ENCODE measurements around the gene JOSD1.

The JOSD1 gene

GRCh38 chr22:38712486-38713207 is 11.9 kb upstream of the JOSD1 start:
- DNase-seq (ENCODE audit: low read depth), result no peak

GRCh38 chr22:38710866-38711265 is 10.1 kb upstream of the JOSD1 start:
- DNase-seq (ENCODE audit: low read depth), result no peak

DNA sequence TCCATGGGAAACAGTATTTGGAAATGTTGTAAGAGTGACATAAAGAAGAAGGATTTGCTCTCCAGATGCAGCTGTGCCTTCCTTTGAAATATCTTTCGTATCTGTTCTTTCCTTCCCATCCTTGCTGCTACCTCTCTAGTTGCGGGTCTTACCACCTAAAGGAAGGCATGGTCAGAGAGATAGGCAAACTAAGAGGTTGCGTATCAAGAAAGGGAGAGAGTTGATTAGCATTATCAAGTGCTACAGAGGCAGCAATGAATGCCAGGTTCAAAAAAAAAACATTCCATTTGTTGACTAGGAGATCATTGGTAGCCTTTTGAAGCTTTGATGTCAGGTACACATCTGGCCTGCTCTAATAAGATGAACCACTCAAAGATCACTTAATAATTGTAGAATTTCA is 9.6 kb upstream of the JOSD1 start:
- DNase-seq (ENCODE audit: low read depth), result no peak

GRCh38 chr22:38709306-38709705 is 8.6 kb upstream of the JOSD1 start:
- DNase-seq (ENCODE audit: low read depth), result no peak

DNA sequence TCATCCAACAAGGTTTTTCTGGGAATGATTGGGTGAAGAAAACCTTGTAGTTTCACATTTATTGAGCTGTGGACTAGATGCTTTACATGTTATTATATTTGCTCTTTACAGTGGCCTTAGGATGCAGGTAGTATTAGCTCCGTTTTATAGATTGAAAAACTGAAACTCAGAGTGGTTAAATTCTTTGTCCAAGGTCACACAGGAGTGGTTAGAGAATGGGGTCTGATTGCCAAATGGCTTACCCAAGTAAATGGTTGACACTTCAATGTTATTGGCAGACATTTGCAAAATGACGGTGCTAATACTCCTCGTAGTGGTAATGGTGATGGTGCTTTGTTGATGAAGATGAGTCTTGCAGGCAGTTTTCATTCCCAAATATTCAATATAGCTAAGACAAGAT is 7.2 kb upstream of the JOSD1 start:
- no peak for DNase-seq (ENCODE audit: low read depth)

DNA sequence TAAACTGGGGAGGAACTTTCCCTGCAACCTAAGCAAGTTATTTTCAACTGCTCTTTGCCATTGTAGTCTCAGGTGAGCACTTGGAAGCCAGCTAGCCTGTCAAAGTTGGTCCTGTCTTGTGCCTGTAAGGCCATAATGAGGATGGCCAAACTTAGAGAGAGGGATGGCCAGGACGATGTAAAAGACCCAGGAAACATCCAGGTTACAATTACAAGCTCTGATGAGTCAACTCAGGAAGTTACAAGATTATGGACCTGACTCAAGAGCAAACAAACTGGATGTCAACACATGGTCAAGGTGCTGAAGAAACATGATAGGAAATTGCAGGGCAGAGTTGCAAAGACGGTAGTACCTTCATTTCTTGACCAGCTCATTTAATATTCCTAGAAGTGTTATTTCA is 6.6 kb upstream of the JOSD1 start:
- DNase-seq (ENCODE audit: low read depth), result no peak

DNA sequence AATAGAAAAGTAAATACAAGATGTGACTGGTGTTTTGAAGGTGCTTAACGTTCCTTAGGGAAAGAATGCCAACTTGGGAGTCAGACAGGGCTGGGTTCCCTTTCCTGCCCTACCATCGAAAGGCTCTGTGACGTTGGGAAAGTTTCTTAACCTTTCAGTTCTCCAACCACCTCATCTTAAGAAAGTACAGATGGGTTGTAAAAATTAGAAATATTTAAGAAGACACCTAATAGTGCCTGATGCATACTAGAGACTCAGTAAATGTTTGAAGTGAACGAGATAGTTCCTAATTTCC is 6.1 kb upstream of the JOSD1 start:
- no peak for DNase-seq (ENCODE audit: low read depth)

GRCh38 chr22:38706101-38706900 is 5.6 kb upstream of the JOSD1 start:
- no peak for DNase-seq (ENCODE audit: low read depth)

- DNase-seq (ENCODE audit: low read depth), result peak; percentile 100
These were observed 4.7 kb upstream of the JOSD1 start, which contains the start of gene GTPBP1 for GRCh38 chr22:38705235-38706100. Gene GTPBP1, plus strand, starts transcription at chr22:38705944. Its CDS starts 12 bp downstream, at chr22:38705956.

DNA sequence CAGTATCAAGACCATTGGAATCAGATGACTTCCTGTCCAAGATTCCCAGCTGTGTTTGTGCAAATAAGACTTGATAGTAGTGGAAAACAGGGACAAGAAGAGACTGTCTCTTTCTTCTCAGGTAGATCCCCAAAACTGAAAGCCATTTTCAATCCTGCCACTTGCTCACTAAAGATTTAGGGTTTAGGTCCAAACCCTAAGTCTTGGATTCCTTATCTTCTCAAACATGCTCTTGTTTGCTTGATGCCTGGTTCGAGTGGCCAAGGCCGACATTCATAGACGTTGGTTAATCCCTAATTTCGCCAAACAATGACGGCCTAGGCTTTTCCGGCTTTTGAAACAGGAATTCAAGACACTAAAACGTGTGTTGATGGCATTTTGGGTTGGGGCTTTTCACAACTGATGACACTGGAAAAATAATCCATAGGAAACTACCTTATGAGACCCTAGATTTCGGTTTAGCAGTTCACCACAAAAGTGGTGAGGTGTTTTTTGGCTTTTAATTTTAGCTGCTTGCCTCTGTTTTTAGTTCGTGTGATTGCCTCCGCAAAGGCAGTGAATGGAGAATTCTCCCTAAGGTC is 4.0 kb upstream of the JOSD1 start:
- no peak for DNase-seq (ENCODE audit: low read depth)

GRCh38 chr22:38700270-38700788 is 414 bp downstream of the JOSD1 start:
- no peak for DNase-seq (ENCODE audit: low read depth)

- no peak for DNase-seq (ENCODE audit: low read depth)
These were observed 959 bp downstream of the JOSD1 start for GRCh38 chr22:38699784-38700183.

DNA sequence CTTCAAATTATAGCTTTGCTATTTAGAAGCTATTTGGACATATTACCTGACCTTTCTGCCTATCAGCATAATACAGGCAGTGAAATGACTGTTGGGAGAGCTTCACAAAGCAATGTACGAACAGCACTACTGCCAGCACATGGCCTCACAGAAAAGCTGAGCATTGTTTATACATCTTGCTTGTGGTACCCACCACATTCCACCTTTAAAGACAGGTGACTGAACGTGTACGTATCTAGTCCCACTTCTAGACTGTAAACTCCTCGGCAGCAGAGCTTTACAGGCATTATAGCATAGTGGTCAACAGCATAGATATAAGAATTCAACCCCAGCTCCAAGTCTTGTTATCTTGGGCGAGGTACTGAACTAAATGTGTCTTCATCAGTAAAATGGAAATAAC is 1.6 kb downstream of the JOSD1 start:
- DNase-seq (ENCODE audit: low read depth), result no peak

DNA sequence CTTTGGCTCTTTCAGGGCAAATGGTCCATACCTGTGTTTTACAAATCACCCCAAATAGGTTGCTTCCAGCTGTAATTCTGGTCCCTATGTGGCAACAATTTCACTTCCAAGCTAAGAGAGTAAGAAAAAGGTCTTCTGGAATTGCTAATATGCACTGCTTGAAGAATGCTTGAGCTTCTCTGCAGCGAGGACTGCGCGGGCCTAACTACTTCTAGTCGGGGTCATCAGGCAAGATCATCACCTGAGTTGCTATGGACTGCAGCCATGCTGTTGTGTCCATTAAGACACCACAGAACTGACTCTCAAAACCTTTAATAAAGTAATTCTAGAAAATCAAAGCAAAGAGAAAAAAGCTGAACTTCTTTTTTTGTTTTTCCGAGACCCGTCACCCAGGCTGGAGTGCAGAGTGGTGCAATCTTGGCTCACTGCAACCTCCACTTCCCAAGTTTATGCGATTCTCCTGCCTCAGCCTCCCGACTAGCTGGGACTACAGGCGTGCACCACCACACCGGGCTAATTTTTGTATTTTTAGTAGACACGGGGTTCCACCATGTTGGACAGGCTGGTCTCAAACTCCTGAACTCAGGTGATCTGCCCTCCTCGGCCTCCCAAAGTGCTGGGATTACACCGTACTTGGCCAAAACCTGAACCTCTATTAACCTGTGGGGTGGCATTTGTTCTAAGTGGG is 2.2 kb downstream of the JOSD1 start:
- DNase-seq (ENCODE audit: low read depth), result no peak

DNA sequence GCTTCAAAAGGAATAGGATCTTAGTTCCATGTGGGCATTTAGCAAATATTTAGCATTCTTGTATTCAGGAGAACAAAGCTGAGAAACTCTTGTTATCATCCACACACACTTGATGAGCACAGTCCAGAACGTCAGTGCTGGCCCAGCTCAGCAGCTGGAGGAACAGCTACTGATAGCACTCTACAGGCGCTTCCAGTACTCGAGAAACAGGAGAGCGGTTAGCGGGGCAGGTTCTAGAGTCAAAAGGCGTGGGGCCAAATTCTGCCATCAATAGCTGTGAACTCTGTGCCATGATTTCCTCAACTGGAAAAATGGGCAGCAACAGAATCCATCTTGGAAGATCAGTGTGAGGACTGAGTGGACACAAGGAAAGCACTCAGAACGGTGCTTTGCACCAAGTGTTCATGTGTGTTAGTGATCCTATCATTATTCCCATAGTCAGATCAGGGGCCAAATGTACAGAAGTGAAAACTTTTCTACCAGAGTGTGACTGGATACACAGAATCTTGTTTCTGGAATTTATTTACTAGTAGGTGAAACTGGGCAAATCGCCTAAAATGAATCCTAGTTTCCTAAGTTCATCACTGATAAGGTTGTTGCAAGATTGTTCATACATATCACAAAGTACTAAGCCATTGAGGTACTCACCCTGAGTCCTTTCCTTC is 3.2 kb downstream of the JOSD1 start:
- DNase-seq (ENCODE audit: low read depth), result no peak

GRCh38 chr22:38696606-38697424 is 3.9 kb downstream of the JOSD1 start:
- peak; percentile 79 for DNase-seq (ENCODE audit: low read depth)

GRCh38 chr22:38694940-38695339 is 5.8 kb downstream of the JOSD1 start:
- DNase-seq (ENCODE audit: low read depth), result no peak

GRCh38 chr22:38694049-38694448 is 6.7 kb downstream of the JOSD1 start:
- DNase-seq (ENCODE audit: low read depth), result no peak

DNA sequence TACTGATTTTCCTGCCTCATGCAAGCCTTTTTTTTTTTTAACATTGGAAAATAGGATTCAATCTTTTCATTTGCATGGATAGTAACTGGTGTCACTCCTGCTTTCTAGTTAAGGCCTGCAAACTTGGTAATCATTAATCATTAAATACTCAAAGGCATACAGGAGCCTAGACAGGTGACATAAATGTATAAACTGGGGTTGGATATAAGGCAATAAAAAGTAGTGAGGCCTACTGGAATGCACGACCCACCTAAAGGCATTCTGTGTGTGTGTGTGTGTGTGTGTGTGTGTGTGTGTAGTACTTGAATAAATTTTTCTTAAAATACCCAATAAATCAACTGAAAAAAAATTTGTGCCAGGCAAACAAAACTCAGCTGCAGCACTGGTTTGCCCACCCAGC is 11.1 kb downstream of the JOSD1 start:
- DNase-seq (ENCODE audit: low read depth), result no peak

GRCh38 chr22:38685761-38686160 is 15.0 kb downstream of the JOSD1 start:
- DNase-seq (ENCODE audit: low read depth), result no peak
